Loucy (cell line): ENCODE data around the gene ANKRD39.

ENCODE experiments used
- H2AFZ ChIP-seq: fragments of 200-600 bp; sonication (generic); 2 replicates; pipeline ENCODE4 v1.6.0; 2016; ENCODE audit warnings: antibody characterized with exemption, mild to moderate bottlenecking, low read length, moderate library complexity
- H3F3A ChIP-seq: fragments of 200-600 bp; 2 replicates; pipeline ENCODE4 v1.6.0; 2016; ENCODE audit warnings: antibody characterized with exemption, low read depth, mild to moderate bottlenecking
- H3K27me3 ChIP-seq: fragments of 200-600 bp; sonication (generic); 2 replicates; pipeline ENCODE4 v1.6.1; 2014; ENCODE audit warnings: low read length, mild to moderate bottlenecking; ENCODE audit not compliant: insufficient read depth, poor library complexity, severe bottlenecking
- H3K36me3 ChIP-seq: fragments of 200-600 bp; sonication (generic); 2 replicates; pipeline ENCODE4 v1.6.1; 2016; ENCODE audit warnings: low read length; ENCODE audit not compliant: insufficient read depth
- H3K4me1 ChIP-seq: fragments of 200-600 bp; sonication (generic); 2 replicates; pipeline ENCODE4 v1.5.1; 2014; ENCODE audit warnings: low read length, mild to moderate bottlenecking; ENCODE audit not compliant: insufficient read depth, poor library complexity, severe bottlenecking
- H3K4me2 ChIP-seq: fragments of 200-600 bp; sonication (generic); 2 replicates; pipeline ENCODE4 v1.6.0; 2014; ENCODE audit warnings: antibody characterized with exemption, low read length, low read depth, mild to moderate bottlenecking; ENCODE audit not compliant: poor library complexity, severe bottlenecking
- H3K4me3 ChIP-seq: fragments of 200-600 bp; sonication (generic); 2 replicates; pipeline ENCODE4 v1.5.1; 2014; ENCODE audit warnings: low read length, mild to moderate bottlenecking, mixed read lengths; ENCODE audit not compliant: poor library complexity, severe bottlenecking
- H3K79me2 ChIP-seq: fragments of 200-600 bp; sonication (generic); 2 replicates; pipeline ENCODE4 v1.6.1; 2014; ENCODE audit warnings: low read length; ENCODE audit not compliant: insufficient read depth
- H3K9ac ChIP-seq: fragments of 200-600 bp; sonication (generic); 2 replicates; pipeline ENCODE4 v1.6.0; 2014; ENCODE audit warnings: mild to moderate bottlenecking, low read depth, low read length, moderate library complexity; ENCODE audit not compliant: poor library complexity, severe bottlenecking
- H3K9me2 ChIP-seq: fragments of 200-600 bp; sonication (generic); replicated peaks from 2 replicates; pipeline ENCODE4 v1.6.1; 2016; ENCODE audit warnings: low read depth, low read length, mixed read lengths
- H3K9me3 ChIP-seq: fragments of 200-600 bp; sonication (generic); 2 replicates; pipeline ENCODE4 v1.6.1; 2014; ENCODE audit warnings: mild to moderate bottlenecking, antibody characterized with exemption, low read length, low read depth; ENCODE audit not compliant: insufficient read depth
- H4K20me1 ChIP-seq: fragments of 200-600 bp; sonication (generic); 2 replicates; pipeline ENCODE4 v1.6.0; 2014; ENCODE audit warnings: antibody characterized with exemption, low read length, mild to moderate bottlenecking; ENCODE audit not compliant: insufficient read depth, poor library complexity, severe bottlenecking
- EZH2phosphoT487 ChIP-seq: fragments of 200-600 bp; IDR thresholded peaks from 2 replicates; pipeline ENCODE4 v1.6.1; 2018; ENCODE audit warnings: antibody characterized with exemption, mild to moderate bottlenecking, moderate library complexity, borderline replicate concordance
- TF ChIP-seq, protein P1 (sequence below): fragments of 200-600 bp; sonication (generic); conservative IDR thresholded peaks from 2 replicates; pipeline ENCODE4 v1.5.1; 2014; ENCODE audit warnings: mild to moderate bottlenecking, antibody characterized with exemption, low read length

The ANKRD39 gene

DNA sequence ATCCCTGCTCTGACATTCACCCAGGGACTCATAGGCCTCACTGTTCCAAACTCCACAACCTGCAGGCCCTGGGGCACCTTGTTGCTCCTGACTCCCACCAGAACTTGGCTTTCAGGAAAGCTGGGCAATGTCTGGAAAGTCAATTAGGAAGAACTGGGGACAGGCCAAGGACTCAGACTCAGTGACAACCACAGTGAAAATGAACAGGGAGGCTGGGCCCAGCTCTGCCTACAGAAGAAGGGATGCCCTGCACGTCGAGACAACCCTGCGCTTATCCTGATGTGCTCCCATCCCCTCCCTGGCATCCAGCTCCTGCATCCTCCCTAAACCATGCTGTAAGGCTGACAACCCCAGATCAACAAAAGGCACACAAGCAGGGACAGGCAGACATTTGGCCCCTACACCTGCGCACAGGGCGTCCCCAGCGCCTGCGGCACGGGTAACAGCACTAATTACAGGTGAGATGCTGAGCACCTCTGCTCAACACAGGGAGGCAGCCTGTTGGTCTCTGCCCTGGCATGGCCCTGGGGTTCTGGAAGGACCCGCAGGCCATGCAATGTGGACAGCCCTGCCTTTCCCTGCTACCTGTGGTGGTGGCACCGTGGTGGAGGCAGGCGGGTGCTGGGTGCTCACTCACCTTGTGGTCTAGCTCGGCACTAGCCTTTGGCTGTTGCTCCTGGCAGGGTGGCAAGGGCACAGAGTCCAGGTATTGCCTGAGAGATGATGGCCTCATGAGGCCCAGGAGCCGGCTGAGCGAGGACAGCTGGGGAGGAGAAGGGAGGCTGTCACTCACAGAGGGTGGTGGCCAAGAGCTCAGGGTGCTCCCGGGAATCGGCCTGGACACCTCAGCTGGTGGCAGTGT, 35.7 kb upstream of the ANKRD39 start:
- H3K4me1 ChIP-seq: peaks cover 36% of the 10 kb centered on the region
- no peaks in the 10 kb centered on the region for H3K27me3 ChIP-seq
- H2AFZ ChIP-seq: no peak overlapping the region
- H3K9me2 ChIP-seq: no peaks in the 10 kb centered on the region
- H3K4me3 ChIP-seq: no peak overlapping the region
- no peaks in the 10 kb centered on the region for H3K36me3 ChIP-seq
- H3K4me2 ChIP-seq: no peak overlapping the region
- H3K79me2 ChIP-seq: no peaks in the 10 kb centered on the region
- H3K9me3 ChIP-seq: no peaks in the 10 kb centered on the region
- no peaks in the 10 kb centered on the region for H3F3A ChIP-seq
- no peak for TF ChIP-seq EZH2phosphoT487
- TF ChIP-seq, protein P1, sequence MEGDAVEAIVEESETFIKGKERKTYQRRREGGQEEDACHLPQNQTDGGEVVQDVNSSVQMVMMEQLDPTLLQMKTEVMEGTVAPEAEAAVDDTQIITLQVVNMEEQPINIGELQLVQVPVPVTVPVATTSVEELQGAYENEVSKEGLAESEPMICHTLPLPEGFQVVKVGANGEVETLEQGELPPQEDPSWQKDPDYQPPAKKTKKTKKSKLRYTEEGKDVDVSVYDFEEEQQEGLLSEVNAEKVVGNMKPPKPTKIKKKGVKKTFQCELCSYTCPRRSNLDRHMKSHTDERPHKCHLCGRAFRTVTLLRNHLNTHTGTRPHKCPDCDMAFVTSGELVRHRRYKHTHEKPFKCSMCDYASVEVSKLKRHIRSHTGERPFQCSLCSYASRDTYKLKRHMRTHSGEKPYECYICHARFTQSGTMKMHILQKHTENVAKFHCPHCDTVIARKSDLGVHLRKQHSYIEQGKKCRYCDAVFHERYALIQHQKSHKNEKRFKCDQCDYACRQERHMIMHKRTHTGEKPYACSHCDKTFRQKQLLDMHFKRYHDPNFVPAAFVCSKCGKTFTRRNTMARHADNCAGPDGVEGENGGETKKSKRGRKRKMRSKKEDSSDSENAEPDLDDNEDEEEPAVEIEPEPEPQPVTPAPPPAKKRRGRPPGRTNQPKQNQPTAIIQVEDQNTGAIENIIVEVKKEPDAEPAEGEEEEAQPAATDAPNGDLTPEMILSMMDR: no peak
- no peaks in the 10 kb centered on the region for H4K20me1 ChIP-seq
- H3K9ac ChIP-seq: no peak overlapping the region

DNA sequence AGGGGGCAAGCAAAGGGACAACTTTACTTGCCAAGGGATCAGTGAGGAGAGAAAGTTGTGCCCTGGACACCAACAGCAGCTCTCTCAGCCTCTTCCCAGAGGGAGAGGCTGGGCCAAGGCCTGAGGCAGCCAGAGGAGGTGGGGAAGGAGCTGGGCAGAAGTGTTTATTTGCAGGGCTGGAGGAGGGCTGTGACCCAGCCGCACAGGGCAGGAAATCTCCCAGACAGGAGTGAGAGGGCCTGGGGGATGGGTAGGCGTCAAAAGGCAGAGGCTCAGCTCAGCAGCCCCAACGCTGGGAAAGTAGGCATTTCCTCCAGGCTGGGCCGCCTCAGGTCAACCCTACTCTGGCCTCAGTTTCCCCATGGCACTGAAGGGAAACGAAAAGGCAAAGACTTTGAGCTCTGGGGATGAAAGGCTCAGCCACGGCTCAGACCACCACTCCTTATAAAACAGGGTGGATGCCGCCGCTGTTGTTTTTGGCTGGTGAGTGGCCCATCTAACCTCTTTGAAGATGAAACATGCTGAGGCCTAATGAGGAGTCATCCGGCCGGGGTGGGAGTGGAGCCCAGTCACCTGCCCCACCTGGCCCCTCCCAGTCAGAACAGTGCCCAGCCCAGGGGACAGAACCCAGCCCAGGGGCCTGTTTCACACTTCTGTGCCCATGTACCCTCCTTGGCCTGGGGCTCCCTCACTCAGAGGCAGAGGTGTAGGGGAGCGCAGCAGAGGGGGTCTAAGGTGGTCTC, 33.9 kb upstream of the ANKRD39 start:
- no peak overlapping the region for H2AFZ ChIP-seq
- H3K9ac ChIP-seq: no peak overlapping the region

DNA sequence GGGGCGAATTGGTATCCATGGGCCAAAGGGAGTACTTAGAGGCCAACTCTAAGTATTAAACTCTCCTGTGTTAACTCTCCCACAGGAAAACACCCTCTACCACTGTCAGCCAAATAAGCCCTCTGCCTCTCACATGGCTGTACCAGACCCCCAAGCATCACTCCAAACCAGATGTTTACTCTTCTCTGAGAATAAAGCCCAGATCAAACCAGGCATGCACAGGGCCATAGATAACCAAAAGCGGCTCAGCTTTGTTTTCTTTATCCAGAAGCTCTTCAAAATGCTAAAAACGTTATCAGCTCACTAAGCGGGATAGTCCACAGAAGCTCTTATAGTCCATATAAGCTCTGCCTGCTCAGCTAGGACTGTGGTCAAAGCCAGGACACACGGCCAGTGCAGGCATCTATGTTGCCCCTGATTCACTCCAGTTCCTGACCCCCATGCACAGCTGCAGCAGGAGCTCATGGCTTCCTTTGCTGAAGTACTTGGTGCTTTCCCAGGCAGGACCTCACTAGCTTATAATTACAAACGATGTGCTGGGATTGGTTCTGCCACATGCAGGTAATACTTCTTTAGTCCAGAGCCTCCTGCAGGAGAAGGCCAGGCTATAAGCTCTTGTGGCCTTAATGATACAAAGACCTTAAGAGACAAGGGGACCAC, 33.0 kb upstream of the ANKRD39 start:
- H3K4me2 ChIP-seq: no peak overlapping the region

More for the DNA sequence above, 33.9 kb upstream of the ANKRD39 start:
- Histone ChIP-seq H3K4me3 (no peak overlapping the region), H4K20me1 (no peaks in the 10 kb centered on the region), H3K4me1 (peaks cover 30% of the 10 kb centered on the region), H3F3A (no peaks in the 10 kb centered on the region), H3K4me2 (no peak overlapping the region), H3K9me3 (no peaks in the 10 kb centered on the region), H3K36me3 (no peaks in the 10 kb centered on the region), H3K9me2 (no peaks in the 10 kb centered on the region), H3K79me2 (no peaks in the 10 kb centered on the region), H3K27me3 (no peaks in the 10 kb centered on the region)
- TF ChIP-seq, protein P1: no peak
- no peak for TF ChIP-seq EZH2phosphoT487

More for the DNA sequence above, 33.0 kb upstream of the ANKRD39 start:
- Histone ChIP-seq H4K20me1 (no peaks in the 10 kb centered on the region), H3K9me2 (no peaks in the 10 kb centered on the region), H3K4me1 (peaks cover 21% of the 10 kb centered on the region), H3K9me3 (no peaks in the 10 kb centered on the region), H3K36me3 (no peaks in the 10 kb centered on the region), H3K4me3 (no peak overlapping the region), H3F3A (no peaks in the 10 kb centered on the region), H3K79me2 (no peaks in the 10 kb centered on the region), H3K9ac (no peak overlapping the region), H2AFZ (no peak overlapping the region), H3K27me3 (no peaks in the 10 kb centered on the region)
- TF ChIP-seq EZH2phosphoT487: no peak
- TF ChIP-seq, protein P1: no peak
